Prostate gland (tissue), 2 donors: Measurements from ENCODE around the gene OR51B4.
"Not testable (repeated sequence)": the region's sequence is repeated elsewhere in the genome, so short reads cannot be mapped to it uniquely, and the experiment has no call there.

ENCODE experiments used
- CTCF ChIP-seq, 4 experiments: fragments of 200-600 bp in 2 of 4; fragments of 450-650 bp in 2 of 4; sonication (generic) in 2 of 4; IDR thresholded peaks; 1 replicate in 3 of 4; 2 replicates in 1 of 4; pipeline ENCODE4 v1.5.1; 2016 to 2019; ENCODE audit warnings: antibody characterized with exemption in 4 of 4, mild to moderate bottlenecking in 2 of 4, moderate library complexity in 2 of 4
- POLR2A ChIP-seq: fragments of 450-650 bp; IDR thresholded peaks from one replicate; pipeline ENCODE4 v1.6.1; 2016; ENCODE audit warnings: antibody characterized with exemption, mild to moderate bottlenecking

GRCh38 chr11:5313326-5314023, 11.7 kb upstream of the OR51B4 start:
- not testable (repeated sequence) for TF ChIP-seq POLR2A; CTCF (IDR thresholded peaks at IDR 0.05)
